Suppressor macrophage treated with lipopolysaccharide for 4 hours (primary cell): ENCODE data around the gene SEPSECS.

Experiments used
- DNase-seq: peaks from one replicate; pipeline ENCODE4 v3.0.0-alpha.2; 2020

Gene SEPSECS

DNA sequence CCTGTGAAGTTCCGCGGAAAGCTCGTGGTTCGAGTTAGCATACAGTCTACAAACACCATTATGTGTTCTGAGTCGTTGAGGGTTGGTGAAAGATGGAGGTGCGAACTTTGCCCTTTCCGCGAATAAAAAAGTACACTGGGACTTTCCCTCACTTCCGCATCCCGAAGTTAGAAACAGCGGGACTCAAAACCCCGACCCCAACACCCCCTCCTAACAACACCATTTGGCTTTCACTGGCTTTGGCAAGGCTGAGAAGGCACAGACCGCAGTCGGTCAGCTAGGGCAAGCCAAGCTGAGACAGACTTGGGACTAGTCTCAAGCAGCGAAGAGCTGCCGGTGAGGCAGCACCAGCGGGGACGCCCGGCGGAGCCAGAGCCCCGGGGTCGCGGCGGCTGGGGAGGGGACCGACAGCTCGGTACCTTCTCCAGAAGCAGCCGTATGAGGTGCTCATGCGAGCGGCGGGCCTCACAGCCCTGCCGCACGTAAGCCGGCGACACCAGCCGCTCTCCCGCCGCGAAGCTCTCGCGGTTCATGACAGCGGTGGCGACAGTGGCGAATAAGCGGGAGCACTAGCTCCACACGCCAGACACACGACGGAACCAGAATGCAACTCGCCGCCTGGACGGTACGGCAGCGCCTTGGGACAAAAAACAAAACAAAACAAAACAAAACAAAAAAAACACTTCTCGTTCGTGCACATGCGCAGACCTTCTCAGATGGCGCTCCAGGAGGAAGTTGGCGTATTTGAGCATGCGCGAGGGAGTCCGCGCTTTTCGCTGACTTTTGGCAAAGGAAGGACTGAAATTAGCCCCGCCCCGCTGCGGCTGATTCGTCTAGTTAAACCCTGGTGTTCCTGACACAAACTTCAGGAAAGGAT lies at the start of gene SEPSECS:
Gene SEPSECS (minus strand): TSS at position 613 of the 877 bp plus-strand sequence. CDS start 80 bp downstream, at position 533.
- DNase-seq = peak; percentile 99

DNA sequence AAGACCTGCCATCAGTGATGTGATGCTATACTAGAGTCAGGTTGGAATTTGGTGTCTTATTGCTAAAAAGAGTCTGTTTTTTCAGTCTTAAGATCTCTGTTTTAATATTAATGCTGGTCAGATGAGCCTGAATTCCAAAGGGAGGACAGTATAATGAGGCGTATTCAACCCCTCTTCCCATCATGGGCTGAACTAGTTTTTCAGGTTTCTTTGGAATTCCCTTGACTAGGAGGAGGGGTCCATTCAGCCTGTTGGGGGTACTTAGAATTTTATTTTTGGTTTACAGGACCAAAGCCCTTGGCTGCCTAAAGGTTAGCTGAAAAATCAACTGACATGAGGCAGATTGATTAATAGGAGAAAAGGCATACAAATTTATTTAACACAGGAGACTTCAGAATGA lies 49.5 kb upstream of the SEPSECS start:
- no peak for DNase-seq

- DNase-seq = no peak
Measured at GRCh38 chr4:25207997-25208396, 47.7 kb upstream of the SEPSECS start.

DNA sequence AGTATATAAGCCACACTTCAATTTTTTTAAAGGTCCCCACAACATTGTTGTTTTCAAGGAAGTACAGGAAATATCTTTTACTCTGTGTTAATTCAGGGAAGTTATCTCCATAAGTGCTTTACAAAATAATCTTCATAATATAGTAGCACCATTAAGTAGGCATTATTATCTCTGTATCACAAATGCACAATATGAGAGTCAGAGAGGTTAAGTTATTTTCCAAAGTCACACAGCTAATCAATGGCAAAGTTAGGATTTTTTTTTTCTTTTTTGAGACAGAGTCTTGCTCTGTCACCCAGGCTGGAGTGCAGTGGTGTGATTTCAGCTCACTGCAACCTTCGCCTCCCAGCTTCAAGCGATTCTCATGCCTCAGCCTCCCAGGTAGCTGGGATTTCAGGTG lies 38.5 kb upstream of the SEPSECS start:
- no peak for DNase-seq

DNA sequence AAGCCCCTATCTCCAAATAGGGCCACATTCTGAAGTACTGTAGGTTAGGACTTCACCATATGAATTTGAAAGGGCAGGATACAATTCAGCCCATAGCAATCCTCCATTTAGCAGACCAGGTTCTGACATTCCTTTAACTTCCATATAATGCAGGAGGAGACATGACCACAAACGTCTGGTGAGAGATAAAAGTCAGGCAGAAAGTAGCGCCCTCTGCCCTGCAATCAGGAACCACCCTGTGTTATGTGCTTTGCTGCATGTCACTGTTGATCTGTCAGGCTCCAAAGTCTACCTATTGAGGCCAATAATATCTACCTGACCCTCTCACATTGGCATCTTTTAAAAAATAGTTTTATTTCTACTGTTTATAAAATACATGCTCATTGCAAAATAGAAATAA lies 30.2 kb upstream of the SEPSECS start:
- no peak for DNase-seq

GRCh38 chr4:25184056-25184455 lies 23.8 kb upstream of the SEPSECS start:
- no peak for DNase-seq

DNA sequence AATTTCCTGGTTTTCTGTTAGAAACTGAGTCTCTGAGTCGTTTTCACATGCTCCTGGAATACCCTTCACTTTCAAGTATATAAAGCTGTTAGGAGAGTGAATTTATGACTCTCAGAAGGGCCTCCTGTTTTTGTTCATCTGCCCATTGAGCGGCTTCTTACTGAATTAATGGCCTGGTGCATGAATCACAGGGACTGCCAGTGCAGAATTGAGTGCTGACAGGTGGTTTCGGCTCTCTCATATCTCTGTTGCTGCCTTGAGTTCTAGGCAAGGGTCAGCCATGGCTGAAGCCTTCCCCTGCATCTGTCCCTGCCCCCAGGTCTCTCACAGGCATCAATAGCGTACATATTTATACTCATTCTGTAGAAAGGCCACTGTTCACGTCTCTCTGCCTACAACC lies 22.7 kb upstream of the SEPSECS start:
- DNase-seq = no peak

- peak; percentile 64 for DNase-seq
Measured at GRCh38 chr4:25180524-25181131, 20.4 kb upstream of the SEPSECS start.

DNA sequence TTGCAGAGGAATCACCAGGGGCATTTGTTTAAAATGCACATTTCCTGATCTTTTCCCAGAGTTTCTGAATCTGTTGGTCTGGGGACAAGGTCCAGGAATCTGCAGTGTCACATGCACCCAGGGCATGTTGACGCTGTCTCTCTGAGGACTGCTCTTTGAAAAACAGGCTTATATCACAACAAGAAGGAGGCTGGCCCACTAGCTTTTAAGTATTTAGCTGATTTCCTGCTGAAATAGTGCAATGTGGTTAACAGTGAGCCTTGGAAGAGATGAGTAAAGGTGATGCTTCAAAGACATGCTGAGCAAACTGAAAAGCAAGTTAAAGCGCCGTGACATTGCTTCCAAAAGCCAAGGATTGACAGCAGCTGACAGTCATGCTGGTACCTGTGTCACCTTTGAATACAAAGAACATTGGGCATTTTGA lies 18.6 kb upstream of the SEPSECS start:
- no peak for DNase-seq

GRCh38 chr4:25177147-25177546 lies 16.9 kb upstream of the SEPSECS start:
- DNase-seq = no peak

DNA sequence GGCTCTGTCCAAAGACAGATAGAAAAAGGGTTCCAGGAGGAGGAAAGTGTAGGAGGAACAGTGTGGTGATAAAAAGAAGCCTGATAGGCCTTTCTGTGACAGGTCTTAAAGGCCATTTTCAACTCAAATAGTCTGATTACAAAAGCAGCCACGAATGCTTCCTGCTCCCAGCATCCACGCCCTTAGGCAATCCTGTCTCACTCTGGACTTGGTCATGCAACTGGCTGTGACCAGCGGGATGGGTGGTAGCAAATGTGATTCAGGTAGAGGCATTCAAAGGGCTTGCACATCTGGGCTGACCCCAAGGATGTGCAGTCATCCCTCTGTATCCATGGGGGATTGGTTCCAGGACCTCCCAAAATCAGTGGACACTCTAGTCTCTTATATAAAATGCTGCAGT lies 14.4 kb upstream of the SEPSECS start:
- DNase-seq = peak; percentile 16

GRCh38 chr4:25172961-25173915 lies 13.0 kb upstream of the SEPSECS start:
- DNase-seq = peak; percentile 96

DNA sequence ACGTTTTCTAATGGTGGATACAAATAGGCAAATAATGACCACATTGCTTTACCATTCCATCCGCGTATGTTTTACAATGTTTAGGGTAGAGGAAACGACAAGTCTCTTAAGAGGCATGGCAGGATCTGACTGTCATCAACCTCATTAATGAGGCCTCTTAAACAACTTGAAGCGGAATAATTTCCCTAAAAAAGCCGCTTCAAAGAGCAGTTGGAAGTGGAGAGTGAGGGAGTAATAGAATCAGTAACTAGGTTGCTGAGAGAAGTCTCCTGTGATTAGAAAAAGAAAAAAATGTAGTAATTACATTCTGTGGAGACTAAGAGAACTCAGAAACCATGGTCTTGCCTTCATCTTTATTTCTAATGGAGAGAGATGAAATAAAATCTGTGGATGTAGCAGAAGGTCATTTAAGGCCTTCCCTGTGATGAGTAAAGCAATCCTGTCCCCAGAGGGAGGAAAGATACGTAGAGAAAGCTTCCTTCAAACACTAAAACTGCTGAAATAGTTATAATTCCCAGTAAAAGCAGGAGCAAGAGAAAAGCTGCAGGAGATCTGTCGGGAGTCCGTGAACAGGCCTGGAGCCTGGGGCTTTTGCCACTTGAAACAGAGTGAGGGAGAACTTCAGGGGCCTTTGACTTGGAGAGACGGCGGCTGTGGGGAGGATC lies 11.1 kb upstream of the SEPSECS start:
- no peak for DNase-seq

DNA sequence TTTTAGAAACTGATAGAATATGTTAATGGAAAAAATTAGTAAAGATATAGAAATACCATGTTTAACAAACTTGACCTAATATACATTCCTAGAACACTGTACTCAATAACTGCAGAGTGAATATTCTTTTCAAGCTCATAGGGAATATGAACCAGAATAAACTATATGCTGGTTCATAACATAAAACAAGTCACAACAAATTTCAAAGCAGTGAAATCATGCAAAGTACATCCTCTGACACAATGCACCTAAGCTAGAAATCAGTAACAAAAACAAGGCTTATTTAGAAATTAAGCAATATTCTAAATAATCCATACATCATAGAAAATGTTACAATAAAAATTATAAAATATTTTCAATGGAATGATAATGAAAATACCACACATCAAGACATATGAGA lies 9.2 kb upstream of the SEPSECS start:
- DNase-seq = no peak

GRCh38 chr4:25165916-25166315 lies 5.7 kb upstream of the SEPSECS start:
- no peak for DNase-seq

DNA sequence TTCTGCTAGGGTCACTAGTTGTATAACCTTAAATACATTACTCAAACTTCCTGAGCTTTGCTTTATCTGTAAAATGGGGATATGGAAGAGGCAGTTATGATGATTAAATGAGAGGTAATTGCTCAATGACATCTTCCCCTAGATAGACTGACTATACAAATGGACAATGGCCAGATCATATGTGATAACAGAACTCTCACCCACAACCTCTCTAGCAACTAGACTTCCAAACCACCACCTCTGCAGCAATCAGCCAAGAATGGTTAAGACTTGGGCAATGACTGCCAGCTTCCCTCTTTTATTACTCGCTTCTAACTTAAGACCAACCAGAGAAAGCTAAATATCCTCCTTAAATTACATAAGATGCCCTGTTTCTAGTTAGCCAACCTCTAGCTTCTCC lies 2.9 kb upstream of the SEPSECS start:
- DNase-seq = peak; percentile 66

GRCh38 chr4:25162566-25162965 lies 2.3 kb upstream of the SEPSECS start:
- DNase-seq = no peak

DNA sequence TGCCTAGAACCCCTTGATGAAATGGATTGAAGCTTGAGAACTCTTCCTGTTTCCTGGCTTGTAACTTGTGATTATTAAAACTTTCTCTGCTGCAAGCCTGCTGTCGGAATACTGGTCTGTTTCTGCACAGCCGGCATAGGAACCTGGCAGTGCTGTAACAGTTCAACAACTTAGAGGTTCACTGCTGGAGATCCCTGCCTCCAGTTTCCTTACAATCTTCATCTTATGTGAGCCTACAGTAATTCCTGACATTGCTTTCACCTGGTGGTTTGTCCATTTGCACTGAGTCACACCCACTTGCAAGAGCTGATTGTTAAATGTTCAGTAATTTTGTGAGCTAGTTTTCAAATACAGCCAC lies 1.3 kb upstream of the SEPSECS start:
- DNase-seq = peak; percentile 19

DNA sequence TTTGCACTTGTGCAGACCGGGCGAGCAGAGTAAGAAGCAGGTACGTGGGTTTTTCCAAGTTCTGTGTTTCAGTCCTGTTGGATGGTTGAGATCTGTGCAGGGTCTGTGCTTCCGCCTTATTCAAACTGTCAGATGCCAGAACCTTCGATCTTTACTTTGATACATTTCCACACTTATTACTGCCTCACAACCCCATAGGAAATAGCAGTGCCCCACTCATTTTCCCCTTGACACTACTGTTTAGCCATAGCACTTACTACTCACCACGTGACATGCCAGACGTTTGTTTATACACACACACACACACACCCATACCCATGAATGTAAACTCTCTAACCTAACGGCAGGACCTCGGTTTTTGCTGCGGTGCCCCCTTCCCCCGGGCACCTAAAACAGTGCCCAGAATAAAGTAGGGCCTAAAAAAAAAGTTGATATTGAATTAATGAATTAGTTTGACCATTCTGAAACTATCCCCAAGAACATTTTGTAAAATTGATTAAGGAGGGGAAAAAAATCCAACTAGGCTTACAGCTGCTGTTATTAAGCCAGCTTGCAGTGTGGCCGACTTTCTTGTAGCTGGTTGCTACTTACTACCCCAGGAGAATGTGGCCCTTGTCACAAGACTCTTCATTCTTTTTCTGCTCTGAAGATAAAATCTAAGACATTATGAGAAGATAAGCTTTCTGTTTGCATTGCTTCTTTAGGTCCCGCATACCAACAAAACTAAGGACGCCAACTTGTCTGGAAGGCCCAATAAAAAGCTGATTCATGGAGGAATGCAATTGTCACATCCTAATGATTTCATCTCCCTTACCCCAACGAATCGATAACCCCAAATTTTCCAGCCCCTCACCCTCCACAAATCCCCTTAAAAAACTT lies 704 bp upstream of the SEPSECS start:
- DNase-seq = no peak

GRCh38 chr4:25158817-25159216 lies 1.4 kb downstream of the SEPSECS start:
- DNase-seq = no peak

- DNase-seq = peak; percentile 57
Measured at GRCh38 chr4:25157081-25157480, 3.2 kb downstream of the SEPSECS start.

GRCh38 chr4:25155947-25156346 lies 4.3 kb downstream of the SEPSECS start:
- DNase-seq = no peak
